HEK293 (cell line): ENCODE results near the gene PLCH2.

Experiments used
- GFI1B ChIP-seq: fragments of 450-650 bp; formaldehyde crosslinking; IDR thresholded peaks from 2 replicates; pipeline ENCODE4 v1.5.1; 2016; ENCODE audit warnings: missing biosample characterization, missing genetic modification characterization
- GLI2 ChIP-seq: fragments of 450-650 bp; formaldehyde crosslinking; IDR thresholded peaks from 2 replicates; pipeline ENCODE4; 2017; ENCODE audit warnings: missing biosample characterization, missing genetic modification characterization, low read depth, borderline replicate concordance
- GLIS1 ChIP-seq: fragments of 450-650 bp; formaldehyde crosslinking; IDR thresholded peaks from 2 replicates; pipeline ENCODE4 v1.5.1; 2016; ENCODE audit warnings: missing biosample characterization, missing genetic modification characterization
- KLF10 ChIP-seq: fragments of 450-650 bp; IDR thresholded peaks from 2 replicates; pipeline ENCODE4 v1.5.1; 2018; ENCODE audit warnings: missing biosample characterization, mild to moderate bottlenecking, missing genetic modification characterization
- KLF9 ChIP-seq: fragments of 450-650 bp; formaldehyde crosslinking; IDR thresholded peaks from 2 replicates; pipeline ENCODE4 v1.5.1; 2016; ENCODE audit warnings: missing biosample characterization, missing genetic modification characterization, low read depth
- OVOL3 ChIP-seq: fragments of 450-650 bp; formaldehyde crosslinking; IDR thresholded peaks from 2 replicates; pipeline ENCODE4 v1.5.1; 2016; ENCODE audit warnings: missing biosample characterization, missing genetic modification characterization
- SP3 ChIP-seq: fragments of 450-650 bp; formaldehyde crosslinking; IDR thresholded peaks from 2 replicates; pipeline ENCODE4 v1.5.1; 2016; ENCODE audit warnings: missing biosample characterization, missing genetic modification characterization
- SP7 ChIP-seq: fragments of 450-650 bp; formaldehyde crosslinking; IDR thresholded peaks from 2 replicates; pipeline ENCODE4 v1.5.1; 2016; ENCODE audit warnings: missing biosample characterization, missing genetic modification characterization
- WT1 ChIP-seq: fragments of 450-650 bp; formaldehyde crosslinking; IDR thresholded peaks from 2 replicates; pipeline ENCODE4 v1.5.1; 2016; ENCODE audit warnings: missing biosample characterization, missing genetic modification characterization
- ZBTB1 ChIP-seq: fragments of 450-650 bp; formaldehyde crosslinking; IDR thresholded peaks from 2 replicates; pipeline ENCODE4 v1.5.1; 2016; ENCODE audit warnings: missing biosample characterization, missing genetic modification characterization
- ZBTB20 ChIP-seq: fragments of 450-650 bp; formaldehyde crosslinking; IDR thresholded peaks from 2 replicates; pipeline ENCODE4 v1.5.1; 2016; ENCODE audit warnings: missing biosample characterization, missing genetic modification characterization
- ZNF169 ChIP-seq: fragments of 450-650 bp; formaldehyde crosslinking; IDR thresholded peaks from 2 replicates; pipeline ENCODE4 v1.5.1; 2016; ENCODE audit warnings: missing biosample characterization, missing genetic modification characterization
- ZNF184 ChIP-seq: fragments of 450-650 bp; IDR thresholded peaks from 2 replicates; pipeline ENCODE4 v1.5.1; 2018; ENCODE audit warnings: missing biosample characterization, mild to moderate bottlenecking, missing genetic modification characterization
- ZNF223 ChIP-seq: fragments of 450-650 bp; formaldehyde crosslinking; IDR thresholded peaks from 2 replicates; pipeline ENCODE4 v1.5.1; 2016; ENCODE audit warnings: missing biosample characterization, missing genetic modification characterization
- ZNF266 ChIP-seq: fragments of 450-650 bp; formaldehyde crosslinking; IDR thresholded peaks from 2 replicates; pipeline ENCODE4 v1.5.1; 2016; ENCODE audit warnings: missing biosample characterization, missing genetic modification characterization, low read depth
- ZNF274 ChIP-seq, 2 experiments: fragments of 200-500 bp in 1 of 2; fragments of 450-650 bp in 1 of 2; sonication (Bioruptor generic) in 1 of 2; formaldehyde crosslinking in 1 of 2; IDR thresholded peaks; 2 replicates each; pipeline versions ENCODE4 v1.5.1 to v1.6.1; 2014 to 2016; ENCODE audit warnings: borderline replicate concordance in 1 of 2, inconsistent platforms in 1 of 2, low read length in 1 of 2, missing biosample characterization in 1 of 2, missing genetic modification characterization in 1 of 2
- ZNF366 ChIP-seq: fragments of 450-650 bp; formaldehyde crosslinking; conservative IDR thresholded peaks from 2 replicates; pipeline ENCODE4 v1.5.1; 2016; ENCODE audit warnings: missing biosample characterization, missing genetic modification characterization
- ZNF501 ChIP-seq: fragments of 450-650 bp; formaldehyde crosslinking; IDR thresholded peaks from 2 replicates; pipeline ENCODE4 v1.5.1; 2016; ENCODE audit warnings: missing biosample characterization, missing genetic modification characterization
- ZNF514 ChIP-seq: fragments of 450-650 bp; formaldehyde crosslinking; IDR thresholded peaks from 2 replicates; pipeline ENCODE4 v1.5.1; 2016; ENCODE audit warnings: missing biosample characterization, missing genetic modification characterization
- ZNF521 ChIP-seq: fragments of 450-650 bp; formaldehyde crosslinking; IDR thresholded peaks from 2 replicates; pipeline ENCODE4 v1.5.1; 2017; ENCODE audit warnings: missing biosample characterization, mild to moderate bottlenecking, missing genetic modification characterization
- ZNF555 ChIP-seq: fragments of 450-650 bp; formaldehyde crosslinking; conservative IDR thresholded peaks from 2 replicates; pipeline ENCODE4 v1.5.1; 2017; ENCODE audit warnings: missing biosample characterization, mild to moderate bottlenecking, missing genetic modification characterization, inconsistent platforms
- ZNF585B ChIP-seq: fragments of 450-650 bp; formaldehyde crosslinking; IDR thresholded peaks from 2 replicates; pipeline ENCODE4 v1.5.1; 2016; ENCODE audit warnings: missing biosample characterization, missing genetic modification characterization
- ZXDB ChIP-seq: fragments of 450-650 bp; formaldehyde crosslinking; IDR thresholded peaks from 2 replicates; pipeline ENCODE4 v1.5.1; 2016; ENCODE audit warnings: missing biosample characterization, missing genetic modification characterization
- TF ChIP-seq, protein P1 (sequence below): fragments of 450-650 bp; formaldehyde crosslinking; conservative IDR thresholded peaks from 2 replicates; pipeline ENCODE4 v1.5.1; 2016; ENCODE audit warnings: low read depth, missing biosample characterization, missing genetic modification characterization
- TF ChIP-seq, protein P2 (sequence below): fragments of 450-650 bp; formaldehyde crosslinking; IDR thresholded peaks from 2 replicates; pipeline ENCODE4 v1.5.1; 2016; ENCODE audit warnings: missing biosample characterization, missing genetic modification characterization
- TF ChIP-seq, protein P3 (sequence below): fragments of 450-650 bp; formaldehyde crosslinking; IDR thresholded peaks from 2 replicates; pipeline ENCODE4 v1.5.1; 2016; ENCODE audit warnings: missing biosample characterization, missing genetic modification characterization
- TF ChIP-seq, protein P4 (sequence below): IDR thresholded peaks from 2 replicates; pipeline ENCODE4 v1.6.1; 2011; ENCODE audit warnings: mild to moderate bottlenecking, low read depth, low read length, borderline replicate concordance
- TF ChIP-seq, protein P5 (sequence below): fragments of 450-650 bp; formaldehyde crosslinking; IDR thresholded peaks from 2 replicates; pipeline ENCODE4 v1.5.1; 2016; ENCODE audit warnings: missing biosample characterization, missing genetic modification characterization, low read depth

The PLCH2 gene

DNA sequence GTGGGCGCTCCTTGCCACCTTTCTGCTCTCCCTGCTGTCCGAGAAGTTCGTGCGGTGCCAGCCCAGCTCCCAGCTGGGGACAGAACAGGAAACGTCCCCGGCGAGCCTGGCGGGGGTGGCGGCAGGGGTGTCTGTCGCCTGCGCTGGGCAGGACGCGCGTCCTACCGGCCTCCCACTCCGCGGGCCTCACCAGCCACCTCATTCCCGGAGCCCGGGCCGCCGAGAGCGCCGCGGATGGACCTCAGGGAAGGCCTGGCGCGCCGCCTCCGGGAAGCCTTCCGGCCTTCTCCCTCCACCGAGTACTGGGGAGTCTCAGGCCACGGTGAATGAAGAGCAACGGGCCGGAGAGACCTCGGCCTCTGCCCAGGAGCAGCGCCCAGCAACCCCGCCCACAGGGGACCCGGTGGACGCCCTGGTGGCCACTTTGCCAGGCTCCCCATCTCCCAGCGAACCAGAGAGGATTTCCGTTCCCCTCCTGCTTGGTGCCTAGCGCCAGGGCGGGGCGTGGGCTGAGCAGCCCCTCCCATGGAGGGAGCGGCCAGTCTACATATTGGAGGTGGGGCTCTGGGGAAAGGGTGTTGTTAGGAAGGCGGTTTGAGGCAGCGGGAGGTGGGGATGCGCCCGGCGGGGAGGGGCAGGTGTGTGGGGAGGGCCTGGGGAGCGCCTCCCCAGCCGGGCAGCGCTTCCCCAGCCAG lies 70.6 kb downstream of the PLCH2 start (continued):
- TF ChIP-seq, protein P1, sequence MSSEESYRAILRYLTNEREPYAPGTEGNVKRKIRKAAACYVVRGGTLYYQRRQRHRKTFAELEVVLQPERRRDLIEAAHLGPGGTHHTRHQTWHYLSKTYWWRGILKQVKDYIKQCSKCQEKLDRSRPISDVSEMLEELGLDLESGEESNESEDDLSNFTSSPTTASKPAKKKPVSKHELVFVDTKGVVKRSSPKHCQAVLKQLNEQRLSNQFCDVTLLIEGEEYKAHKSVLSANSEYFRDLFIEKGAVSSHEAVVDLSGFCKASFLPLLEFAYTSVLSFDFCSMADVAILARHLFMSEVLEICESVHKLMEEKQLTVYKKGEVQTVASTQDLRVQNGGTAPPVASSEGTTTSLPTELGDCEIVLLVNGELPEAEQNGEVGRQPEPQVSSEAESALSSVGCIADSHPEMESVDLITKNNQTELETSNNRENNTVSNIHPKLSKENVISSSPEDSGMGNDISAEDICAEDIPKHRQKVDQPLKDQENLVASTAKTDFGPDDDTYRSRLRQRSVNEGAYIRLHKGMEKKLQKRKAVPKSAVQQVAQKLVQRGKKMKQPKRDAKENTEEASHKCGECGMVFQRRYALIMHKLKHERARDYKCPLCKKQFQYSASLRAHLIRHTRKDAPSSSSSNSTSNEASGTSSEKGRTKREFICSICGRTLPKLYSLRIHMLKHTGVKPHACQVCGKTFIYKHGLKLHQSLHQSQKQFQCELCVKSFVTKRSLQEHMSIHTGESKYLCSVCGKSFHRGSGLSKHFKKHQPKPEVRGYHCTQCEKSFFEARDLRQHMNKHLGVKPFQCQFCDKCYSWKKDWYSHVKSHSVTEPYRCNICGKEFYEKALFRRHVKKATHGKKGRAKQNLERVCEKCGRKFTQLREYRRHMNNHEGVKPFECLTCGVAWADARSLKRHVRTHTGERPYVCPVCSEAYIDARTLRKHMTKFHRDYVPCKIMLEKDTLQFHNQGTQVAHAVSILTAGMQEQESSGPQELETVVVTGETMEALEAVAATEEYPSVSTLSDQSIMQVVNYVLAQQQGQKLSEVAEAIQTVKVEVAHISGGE (tag by site-specific recombination) = peak; percentile 62
- TF ChIP-seq ZNF521 (tag by site-specific recombination) = no peak
- TF ChIP-seq, protein P2, sequence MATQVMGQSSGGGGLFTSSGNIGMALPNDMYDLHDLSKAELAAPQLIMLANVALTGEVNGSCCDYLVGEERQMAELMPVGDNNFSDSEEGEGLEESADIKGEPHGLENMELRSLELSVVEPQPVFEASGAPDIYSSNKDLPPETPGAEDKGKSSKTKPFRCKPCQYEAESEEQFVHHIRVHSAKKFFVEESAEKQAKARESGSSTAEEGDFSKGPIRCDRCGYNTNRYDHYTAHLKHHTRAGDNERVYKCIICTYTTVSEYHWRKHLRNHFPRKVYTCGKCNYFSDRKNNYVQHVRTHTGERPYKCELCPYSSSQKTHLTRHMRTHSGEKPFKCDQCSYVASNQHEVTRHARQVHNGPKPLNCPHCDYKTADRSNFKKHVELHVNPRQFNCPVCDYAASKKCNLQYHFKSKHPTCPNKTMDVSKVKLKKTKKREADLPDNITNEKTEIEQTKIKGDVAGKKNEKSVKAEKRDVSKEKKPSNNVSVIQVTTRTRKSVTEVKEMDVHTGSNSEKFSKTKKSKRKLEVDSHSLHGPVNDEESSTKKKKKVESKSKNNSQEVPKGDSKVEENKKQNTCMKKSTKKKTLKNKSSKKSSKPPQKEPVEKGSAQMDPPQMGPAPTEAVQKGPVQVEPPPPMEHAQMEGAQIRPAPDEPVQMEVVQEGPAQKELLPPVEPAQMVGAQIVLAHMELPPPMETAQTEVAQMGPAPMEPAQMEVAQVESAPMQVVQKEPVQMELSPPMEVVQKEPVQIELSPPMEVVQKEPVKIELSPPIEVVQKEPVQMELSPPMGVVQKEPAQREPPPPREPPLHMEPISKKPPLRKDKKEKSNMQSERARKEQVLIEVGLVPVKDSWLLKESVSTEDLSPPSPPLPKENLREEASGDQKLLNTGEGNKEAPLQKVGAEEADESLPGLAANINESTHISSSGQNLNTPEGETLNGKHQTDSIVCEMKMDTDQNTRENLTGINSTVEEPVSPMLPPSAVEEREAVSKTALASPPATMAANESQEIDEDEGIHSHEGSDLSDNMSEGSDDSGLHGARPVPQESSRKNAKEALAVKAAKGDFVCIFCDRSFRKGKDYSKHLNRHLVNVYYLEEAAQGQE = no peak
- 0 out of 2 replicates have a peak, but pooled peaks have one; percentile 33 for TF ChIP-seq ZNF169 (tag by site-specific recombination)
- no peak for TF ChIP-seq ZNF585B (tag by site-specific recombination)
- TF ChIP-seq GFI1B (tag by site-specific recombination) = no peak
- TF ChIP-seq, protein P3, sequence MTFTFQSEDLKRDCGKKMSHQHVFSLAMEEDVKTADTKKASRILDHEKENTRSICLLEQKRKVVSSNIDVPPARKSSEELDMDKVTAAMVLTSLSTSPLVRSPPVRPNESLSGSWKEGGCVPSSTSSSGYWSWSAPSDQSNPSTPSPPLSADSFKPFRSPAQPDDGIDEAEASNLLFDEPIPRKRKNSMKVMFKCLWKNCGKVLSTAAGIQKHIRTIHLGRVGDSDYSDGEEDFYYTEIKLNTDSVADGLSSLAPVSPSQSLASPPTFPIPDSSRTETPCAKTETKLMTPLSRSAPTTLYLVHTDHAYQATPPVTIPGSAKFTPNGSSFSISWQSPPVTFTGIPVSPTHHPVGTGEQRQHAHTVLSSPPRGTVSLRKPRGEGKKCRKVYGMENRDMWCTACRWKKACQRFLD (tag by site-specific recombination) = no peak
- peak; percentile 91 for TF ChIP-seq SP3
- no peak for TF ChIP-seq ZBTB20 (tag by site-specific recombination)
- TF ChIP-seq, protein P4, sequence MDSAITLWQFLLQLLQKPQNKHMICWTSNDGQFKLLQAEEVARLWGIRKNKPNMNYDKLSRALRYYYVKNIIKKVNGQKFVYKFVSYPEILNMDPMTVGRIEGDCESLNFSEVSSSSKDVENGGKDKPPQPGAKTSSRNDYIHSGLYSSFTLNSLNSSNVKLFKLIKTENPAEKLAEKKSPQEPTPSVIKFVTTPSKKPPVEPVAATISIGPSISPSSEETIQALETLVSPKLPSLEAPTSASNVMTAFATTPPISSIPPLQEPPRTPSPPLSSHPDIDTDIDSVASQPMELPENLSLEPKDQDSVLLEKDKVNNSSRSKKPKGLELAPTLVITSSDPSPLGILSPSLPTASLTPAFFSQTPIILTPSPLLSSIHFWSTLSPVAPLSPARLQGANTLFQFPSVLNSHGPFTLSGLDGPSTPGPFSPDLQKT = no peak
- peak; percentile 76 for TF ChIP-seq KLF9 (tag by site-specific recombination)
- TF ChIP-seq ZNF266 (tag by site-specific recombination) = no peak
- TF ChIP-seq, protein P5, sequence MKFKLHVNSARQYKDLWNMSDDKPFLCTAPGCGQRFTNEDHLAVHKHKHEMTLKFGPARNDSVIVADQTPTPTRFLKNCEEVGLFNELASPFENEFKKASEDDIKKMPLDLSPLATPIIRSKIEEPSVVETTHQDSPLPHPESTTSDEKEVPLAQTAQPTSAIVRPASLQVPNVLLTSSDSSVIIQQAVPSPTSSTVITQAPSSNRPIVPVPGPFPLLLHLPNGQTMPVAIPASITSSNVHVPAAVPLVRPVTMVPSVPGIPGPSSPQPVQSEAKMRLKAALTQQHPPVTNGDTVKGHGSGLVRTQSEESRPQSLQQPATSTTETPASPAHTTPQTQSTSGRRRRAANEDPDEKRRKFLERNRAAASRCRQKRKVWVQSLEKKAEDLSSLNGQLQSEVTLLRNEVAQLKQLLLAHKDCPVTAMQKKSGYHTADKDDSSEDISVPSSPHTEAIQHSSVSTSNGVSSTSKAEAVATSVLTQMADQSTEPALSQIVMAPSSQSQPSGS (tag by site-specific recombination) = no peak
- peak; percentile 59 for TF ChIP-seq ZNF501 (tag by site-specific recombination)
- no peak for TF ChIP-seq ZNF223 (tag by site-specific recombination)
- no peak for TF ChIP-seq GLI2
- TF ChIP-seq ZNF555 = no peak
- TF ChIP-seq ZNF274 (IDR thresholded peaks at IDR 0.05; ENCODE audit: low read length) = no peak
- TF ChIP-seq ZNF274 (tag by site-specific recombination; IDR thresholded peaks at IDR 0.05; ENCODE audit: borderline replicate concordance) = no peak
- TF ChIP-seq OVOL3 (tag by site-specific recombination) = no peak
- TF ChIP-seq ZNF514 = no peak
- TF ChIP-seq GLIS1 (tag by site-specific recombination) = no peak; the same call in 1 of the 2 replicates
- TF ChIP-seq KLF10 = peak; percentile 57; the same call in 1 of the 2 replicates
- no peak for TF ChIP-seq ZBTB1 (tag by site-specific recombination)
- no peak for TF ChIP-seq ZNF184
- TF ChIP-seq ZNF366 = 0 out of 2 replicates have a peak, but pooled peaks have one; percentile 57
- peak; percentile 61 for TF ChIP-seq SP7 (tag by site-specific recombination)
- peak; percentile 100 for TF ChIP-seq WT1 (tag by site-specific recombination)
- TF ChIP-seq ZXDB (tag by site-specific recombination) = peak; percentile 38; the same call in 1 of the 2 replicates
